OCI-LY1 (cell line): ENCODE results near the gene HTR2A.

ENCODE experiments used
- H2AFZ ChIP-seq: fragments of 200-600 bp; sonication (generic), shearing (Covaris generic); 2 replicates; pipeline ENCODE4 v1.6.0; 2014; ENCODE audit warnings: antibody characterized with exemption, mild to moderate bottlenecking, low read length
- H3F3A ChIP-seq: fragments of 200-600 bp; sonication (generic), shearing (Covaris generic); 2 replicates; pipeline ENCODE4 v1.6.0; 2014; ENCODE audit warnings: mild to moderate bottlenecking, antibody characterized with exemption, low read length, moderate library complexity; ENCODE audit not compliant: insufficient read depth
- H3K27ac ChIP-seq: fragments of 200-600 bp; sonication (generic); 2 replicates; pipeline ENCODE4 v1.5.1; 2014; ENCODE audit warnings: low read length, mixed run types, mild to moderate bottlenecking, low read depth; ENCODE audit not compliant: poor library complexity, severe bottlenecking
- H3K27me3 ChIP-seq: fragments of 200-600 bp; sonication (generic); 2 replicates; pipeline ENCODE4 v1.6.0; 2014; ENCODE audit warnings: antibody characterized with exemption, mild to moderate bottlenecking, low read length, moderate library complexity; ENCODE audit not compliant: insufficient read depth
- H3K36me3 ChIP-seq: fragments of 200-600 bp; sonication (generic); 2 replicates; pipeline ENCODE4 v1.6.1; 2014; ENCODE audit warnings: mild to moderate bottlenecking, antibody characterized with exemption, low read length, moderate library complexity, mixed read lengths; ENCODE audit not compliant: insufficient read depth
- H3K4me1 ChIP-seq: fragments of 200-600 bp; sonication (generic); 2 replicates; pipeline ENCODE4 v1.5.1; 2014; ENCODE audit warnings: mild to moderate bottlenecking, low read length, moderate library complexity; ENCODE audit not compliant: insufficient read depth, severe bottlenecking
- H3K4me2 ChIP-seq: fragments of 200-600 bp; sonication (generic), shearing (Covaris generic); 2 replicates; pipeline ENCODE4 v1.6.1; 2014; ENCODE audit warnings: low read length
- H3K4me3 ChIP-seq: fragments of 200-600 bp; sonication (generic); 2 replicates; pipeline ENCODE4 v1.5.1; 2014; ENCODE audit warnings: low read length, low read depth, mild to moderate bottlenecking, mixed read lengths; ENCODE audit not compliant: poor library complexity, severe bottlenecking
- H3K79me2 ChIP-seq: fragments of 200-600 bp; shearing (Covaris generic); 2 replicates; pipeline ENCODE4 v1.6.1; 2016; ENCODE audit warnings: mixed run types, low read length, mixed read lengths; ENCODE audit not compliant: insufficient read depth
- H3K9ac ChIP-seq: fragments of 200-600 bp; sonication (generic), shearing (Covaris generic); 2 replicates; pipeline ENCODE4 v1.6.1; 2014; ENCODE audit warnings: mild to moderate bottlenecking, low read length, mixed read lengths
- H3K9me2 ChIP-seq: fragments of 200-600 bp; sonication (generic), shearing (Covaris generic); 2 replicates; pipeline ENCODE4 v1.6.1; 2014; ENCODE audit warnings: low read depth, mild to moderate bottlenecking, low read length, mixed read lengths
- H3K9me3 ChIP-seq: fragments of 200-600 bp; shearing (Covaris generic); 2 replicates; pipeline ENCODE4 v1.6.1; 2014; ENCODE audit warnings: low read length, mixed read lengths
- H4K20me1 ChIP-seq: fragments of 200-600 bp; sonication (generic), shearing (Covaris generic); 2 replicates; pipeline ENCODE4 v1.6.0; 2016; ENCODE audit warnings: mild to moderate bottlenecking, low read length; ENCODE audit not compliant: insufficient read depth
- EZH2 ChIP-seq: fragments of 200-600 bp; sonication (generic), shearing (Covaris generic); IDR thresholded peaks from 2 replicates; pipeline ENCODE4 v1.8.0; 2017; ENCODE audit warnings: borderline replicate concordance, mixed run types, mild to moderate bottlenecking, antibody characterized with exemption, low read length, moderate library complexity, mixed read lengths
- TF ChIP-seq, protein P1 (sequence below): fragments of 200-600 bp; sonication (generic), shearing (Covaris generic); IDR thresholded peaks from 2 replicates; pipeline ENCODE4 v1.5.1; 2017; ENCODE audit warnings: mild to moderate bottlenecking, antibody characterized with exemption, low read length, moderate library complexity, mixed read lengths

Gene HTR2A

GRCh38 chr13:46874006-46874405, 22.8 kb downstream of the HTR2A start:
- Histone ChIP-seq H3K4me3 (no peak overlapping the region), H3K9me3 (no peaks in the 10 kb centered on the region), H3F3A (no peaks in the 10 kb centered on the region), H3K36me3 (no peaks in the 10 kb centered on the region), H3K27me3 (no peaks in the 10 kb centered on the region), H2AFZ (no peak overlapping the region), H3K79me2 (no peaks in the 10 kb centered on the region), H3K4me2 (no peak overlapping the region), H3K27ac (no peak overlapping the region), H3K9me2 (no peaks in the 10 kb centered on the region), H4K20me1 (no peaks in the 10 kb centered on the region), H3K4me1 (no peaks in the 10 kb centered on the region), H3K9ac (no peak overlapping the region)
- no peak for TF ChIP-seq EZH2
- TF ChIP-seq, protein P1, sequence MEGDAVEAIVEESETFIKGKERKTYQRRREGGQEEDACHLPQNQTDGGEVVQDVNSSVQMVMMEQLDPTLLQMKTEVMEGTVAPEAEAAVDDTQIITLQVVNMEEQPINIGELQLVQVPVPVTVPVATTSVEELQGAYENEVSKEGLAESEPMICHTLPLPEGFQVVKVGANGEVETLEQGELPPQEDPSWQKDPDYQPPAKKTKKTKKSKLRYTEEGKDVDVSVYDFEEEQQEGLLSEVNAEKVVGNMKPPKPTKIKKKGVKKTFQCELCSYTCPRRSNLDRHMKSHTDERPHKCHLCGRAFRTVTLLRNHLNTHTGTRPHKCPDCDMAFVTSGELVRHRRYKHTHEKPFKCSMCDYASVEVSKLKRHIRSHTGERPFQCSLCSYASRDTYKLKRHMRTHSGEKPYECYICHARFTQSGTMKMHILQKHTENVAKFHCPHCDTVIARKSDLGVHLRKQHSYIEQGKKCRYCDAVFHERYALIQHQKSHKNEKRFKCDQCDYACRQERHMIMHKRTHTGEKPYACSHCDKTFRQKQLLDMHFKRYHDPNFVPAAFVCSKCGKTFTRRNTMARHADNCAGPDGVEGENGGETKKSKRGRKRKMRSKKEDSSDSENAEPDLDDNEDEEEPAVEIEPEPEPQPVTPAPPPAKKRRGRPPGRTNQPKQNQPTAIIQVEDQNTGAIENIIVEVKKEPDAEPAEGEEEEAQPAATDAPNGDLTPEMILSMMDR, result no peak

GRCh38 chr13:46871557-46871956, 25.3 kb downstream of the HTR2A start:
- no peak overlapping the region for H3K9ac ChIP-seq
- no peaks in the 10 kb centered on the region for H3F3A ChIP-seq
- H3K9me2 ChIP-seq, result no peaks in the 10 kb centered on the region
- no peaks in the 10 kb centered on the region for H4K20me1 ChIP-seq
- no peak overlapping the region for H3K27ac ChIP-seq
- no peak overlapping the region for H2AFZ ChIP-seq
- H3K4me2 ChIP-seq, result no peak overlapping the region
- no peaks in the 10 kb centered on the region for H3K4me1 ChIP-seq
- H3K4me3 ChIP-seq, result no peak overlapping the region
- TF ChIP-seq, protein P1, result no peak
- no peak for TF ChIP-seq EZH2
- no peaks in the 10 kb centered on the region for H3K27me3 ChIP-seq
- no peaks in the 10 kb centered on the region for H3K79me2 ChIP-seq
- no peaks in the 10 kb centered on the region for H3K9me3 ChIP-seq
- no peaks in the 10 kb centered on the region for H3K36me3 ChIP-seq

GRCh38 chr13:46868091-46868490, 28.8 kb downstream of the HTR2A start:
- TF ChIP-seq EZH2, result no peak
- TF ChIP-seq, protein P1, result no peak
- H3K9me2 ChIP-seq, result no peaks in the 10 kb centered on the region
- no peak overlapping the region for H3K9ac ChIP-seq
- no peaks in the 10 kb centered on the region for H4K20me1 ChIP-seq
- H3F3A ChIP-seq, result no peaks in the 10 kb centered on the region
- H3K27me3 ChIP-seq, result no peaks in the 10 kb centered on the region
- H3K4me3 ChIP-seq, result no peak overlapping the region
- H3K79me2 ChIP-seq, result no peaks in the 10 kb centered on the region
- H3K27ac ChIP-seq, result no peak overlapping the region
- no peaks in the 10 kb centered on the region for H3K4me1 ChIP-seq
- no peaks in the 10 kb centered on the region for H3K9me3 ChIP-seq
- no peak overlapping the region for H2AFZ ChIP-seq
- H3K36me3 ChIP-seq, result no peaks in the 10 kb centered on the region
- no peak overlapping the region for H3K4me2 ChIP-seq
